ENCODE results near the gene GRIN1. TPM values are rescaled to one million over a fixed set of nuclear protein-coding genes. Genes with fewer than 3 reads are reported as not detected.
A peak's percentile ranks its signal among the peaks of the same experiment; 100 is the strongest.

Gene GRIN1
- total RNA-seq, 2 donors from 2014 or later = 0.46 to 0.47 TPM

DNA sequence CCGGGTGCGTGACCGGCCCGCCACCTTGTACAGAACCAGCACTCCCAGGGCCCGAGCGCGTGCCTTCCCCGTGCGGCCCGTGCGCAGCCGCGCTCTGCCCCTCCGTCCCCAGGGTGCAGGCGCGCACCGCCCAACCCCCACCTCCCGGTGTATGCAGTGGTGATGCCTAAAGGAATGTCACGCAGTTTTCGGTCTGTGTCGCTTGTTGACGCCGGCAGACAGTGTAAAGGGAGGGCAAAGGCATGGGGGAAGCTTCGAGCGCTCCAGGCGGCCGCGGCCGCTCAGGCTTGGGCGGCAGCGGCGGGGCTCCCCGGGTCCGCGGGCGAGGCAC lies 29.6 kb downstream of the GRIN1 start:
- intact Hi-C loops (cut with DNase I, micrococcal nuclease) = no loop called here
- peak; percentile 16 for ATAC-seq
- no peak for DNase-seq

GRCh38 chr9:137168904-137169856 lies 30.2 kb downstream of the GRIN1 start:
- ATAC-seq (peak; percentile 43), DNase-seq (peak in 1 of 2 donors; percentile 58)
- intact Hi-C loops (cut with DNase I, micrococcal nuclease) = no loop called here

DNA sequence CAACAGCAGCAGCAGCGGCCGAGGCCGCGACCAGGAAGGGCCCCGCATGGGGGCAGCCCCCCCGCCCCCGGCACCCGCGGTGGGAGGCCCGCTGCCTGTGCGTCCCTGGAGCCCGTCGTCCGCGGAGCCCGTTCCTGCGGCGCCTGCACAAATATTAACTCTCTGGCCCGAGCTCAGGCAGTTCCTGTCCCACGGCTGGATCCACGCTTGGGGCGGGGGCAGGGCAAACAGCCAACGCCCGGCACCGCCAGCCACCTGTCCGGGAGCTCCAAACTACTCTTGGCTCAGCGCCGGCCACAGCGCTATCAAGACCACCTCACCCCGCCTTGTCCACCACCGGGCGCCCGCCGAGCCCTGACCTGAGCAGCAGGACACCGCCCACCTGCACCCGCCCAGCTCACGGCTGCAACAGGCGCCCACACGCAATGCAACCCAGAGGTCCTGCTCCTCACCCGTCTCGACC lies 31.0 kb downstream of the GRIN1 start, which contains the start of gene LRRC26:
Gene LRRC26, minus strand, starts transcription at position 156 of the 463 bp plus-strand sequence. Its CDS starts 108 bp downstream, at position 48.
- ATAC-seq (peak; percentile 34), DNase-seq (peak; percentile 62 to 72)

GRCh38 chr9:137170486-137171148 lies 31.7 kb downstream of the GRIN1 start:
- no peak for DNase-seq
- intact Hi-C loops (cut with DNase I, micrococcal nuclease) = loop anchor here in 1 of 2 donors (10.0 kb wide), 1 partner anchor 54 kb away; the partner anchor contains the start of genes CYSRT1, RNF208 and RNF224
- ATAC-seq = no peak

More for the DNA sequence above, 31.0 kb downstream of the GRIN1 start, which contains the start of gene LRRC26:
- intact Hi-C loops (cut with DNase I, micrococcal nuclease) = loop anchor here in 1 of 2 donors (10.0 kb wide), 1 partner anchor 55 kb away; the partner anchor contains the start of genes CYSRT1, RNF208 and RNF224

DNA sequence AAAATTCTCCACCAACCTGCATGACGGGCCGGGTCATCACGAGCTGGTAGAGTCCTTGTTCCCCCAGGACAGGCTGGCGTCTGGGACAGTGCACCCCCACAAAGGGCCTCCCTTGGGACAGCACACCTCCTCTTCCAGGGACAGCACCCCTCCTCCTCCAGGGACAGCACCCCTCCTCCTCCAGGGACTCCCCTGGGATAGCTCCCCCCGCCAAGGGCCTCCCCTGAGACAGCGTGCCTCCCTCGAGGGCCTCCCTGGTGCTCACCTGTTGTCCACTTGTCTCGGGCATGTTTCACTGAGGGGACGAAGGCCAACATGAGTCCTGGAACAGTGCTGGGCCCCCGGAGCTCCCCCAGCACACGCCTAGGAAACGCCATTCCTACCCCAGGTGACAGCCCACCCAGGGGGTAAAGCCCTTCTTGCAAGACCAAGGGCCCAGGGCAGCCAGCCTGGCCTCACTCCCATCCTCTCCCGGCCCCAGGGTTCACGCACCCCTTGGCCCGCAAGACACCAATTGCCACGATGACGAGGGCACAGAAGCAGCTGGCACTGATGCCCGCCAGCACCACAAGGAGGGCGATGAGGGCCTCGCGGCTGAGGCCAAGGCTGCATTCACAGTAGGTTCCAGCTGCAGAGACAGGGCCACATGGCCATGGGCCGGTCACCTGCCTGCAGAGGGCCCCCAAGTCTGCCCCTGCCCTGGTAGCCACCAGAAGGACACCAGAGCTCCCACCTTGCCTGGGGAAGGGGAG lies 32.4 kb downstream of the GRIN1 start:
- intact Hi-C loops (cut with DNase I, micrococcal nuclease) = loop anchor here in 1 of 2 donors (10.0 kb wide), 1 partner anchor 53 kb away; the partner anchor contains the start of genes CYSRT1, RNF208 and RNF224
- ATAC-seq = no peak
- DNase-seq = no peak

DNA sequence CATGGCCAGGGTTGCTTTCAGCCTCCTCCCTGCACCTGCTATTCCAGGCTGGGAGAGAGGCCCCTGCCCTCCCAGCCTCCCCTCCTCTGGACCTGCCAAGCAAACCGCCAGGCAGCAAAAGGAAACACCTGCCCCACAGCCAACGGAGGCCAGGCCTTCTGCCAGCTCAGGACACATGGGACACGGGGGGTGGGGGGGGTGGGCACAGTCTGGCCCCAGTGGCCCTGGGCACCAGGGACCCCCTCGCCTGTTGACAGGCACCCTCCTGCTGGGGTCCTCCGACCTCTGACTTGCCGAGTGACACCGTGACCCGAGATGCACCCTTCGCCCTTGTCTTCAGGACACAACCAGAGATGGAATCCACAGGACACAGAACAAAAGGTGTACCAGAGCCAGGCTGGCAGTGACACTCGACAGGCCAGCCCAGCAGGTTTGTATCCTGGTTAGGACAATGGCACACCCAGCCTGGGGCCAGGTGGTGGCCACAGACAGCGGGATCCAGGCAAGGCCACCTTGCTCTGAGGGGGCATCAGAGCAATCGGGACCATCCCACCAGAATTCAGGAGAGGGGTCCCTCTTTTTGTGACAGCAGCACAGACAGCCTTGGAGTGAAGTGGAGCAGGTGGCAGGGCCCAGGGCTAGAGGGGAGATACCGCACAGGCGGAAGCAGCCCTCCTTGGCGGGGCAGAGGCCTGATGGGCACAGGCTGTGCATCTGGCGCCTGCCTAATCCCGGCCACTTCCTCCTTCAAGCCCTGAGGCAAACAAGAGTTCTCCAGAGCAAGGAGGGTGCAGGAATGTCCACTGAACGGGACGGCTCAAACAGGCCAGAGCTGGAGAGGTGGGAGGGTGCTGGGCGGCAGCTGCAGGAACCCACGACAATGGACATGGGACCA lies 34.2 kb downstream of the GRIN1 start:
- intact Hi-C loops (cut with DNase I, micrococcal nuclease) = loop anchor here in 1 of 2 donors (10.0 kb wide), 1 partner anchor 52 kb away; the partner anchor contains the start of genes CYSRT1, RNF208 and RNF224
- ATAC-seq = peak; percentile 19
- no peak for DNase-seq

DNA sequence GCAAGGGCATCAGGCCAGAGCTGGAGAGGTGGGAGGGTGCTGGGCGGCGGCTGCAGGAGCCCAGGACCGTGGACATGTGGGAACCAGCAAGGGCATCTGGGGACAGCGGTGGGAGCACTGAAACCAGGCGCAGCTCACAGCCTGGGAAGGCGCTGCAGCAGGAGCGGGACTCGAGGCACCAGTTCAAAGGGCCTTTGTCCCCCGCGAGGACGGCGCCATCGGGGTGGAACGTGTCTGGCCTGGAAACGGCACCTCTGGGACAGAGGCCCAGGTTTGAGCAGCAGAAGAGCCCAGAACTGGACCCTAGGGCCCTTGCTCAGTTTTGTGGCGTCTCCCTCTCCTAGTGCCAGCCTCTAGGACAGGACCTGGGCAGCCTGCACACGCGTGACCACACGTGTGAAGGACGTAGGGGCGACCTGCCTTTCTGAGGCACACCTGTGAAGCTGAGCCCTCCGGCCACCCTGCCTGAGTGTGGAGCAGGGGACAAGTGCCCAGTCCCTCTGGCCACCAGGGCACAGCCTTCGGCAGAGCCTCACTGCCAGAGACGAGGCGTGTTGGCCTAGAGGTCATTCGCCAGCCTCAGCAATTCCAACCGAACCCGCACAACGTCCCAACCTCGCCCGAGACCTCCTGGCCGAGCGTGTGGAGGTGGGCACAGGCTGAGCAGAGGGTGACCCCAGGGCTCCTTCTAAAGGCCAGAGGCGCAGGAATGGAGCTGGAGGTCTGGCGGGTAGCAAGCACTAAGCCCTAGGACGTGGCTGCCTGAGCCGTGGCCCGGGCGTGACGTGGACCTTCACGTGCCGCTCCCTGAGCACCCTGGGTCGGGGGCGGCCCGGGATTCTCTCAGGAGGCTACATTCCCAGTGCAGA lies 35.1 kb downstream of the GRIN1 start:
- no peak for DNase-seq
- ATAC-seq = no peak
- intact Hi-C loops (cut with DNase I, micrococcal nuclease) = loop anchor here in 1 of 2 donors (10.0 kb wide), 1 partner anchor 51 kb away; the partner anchor contains the start of genes CYSRT1, RNF208 and RNF224

DNA sequence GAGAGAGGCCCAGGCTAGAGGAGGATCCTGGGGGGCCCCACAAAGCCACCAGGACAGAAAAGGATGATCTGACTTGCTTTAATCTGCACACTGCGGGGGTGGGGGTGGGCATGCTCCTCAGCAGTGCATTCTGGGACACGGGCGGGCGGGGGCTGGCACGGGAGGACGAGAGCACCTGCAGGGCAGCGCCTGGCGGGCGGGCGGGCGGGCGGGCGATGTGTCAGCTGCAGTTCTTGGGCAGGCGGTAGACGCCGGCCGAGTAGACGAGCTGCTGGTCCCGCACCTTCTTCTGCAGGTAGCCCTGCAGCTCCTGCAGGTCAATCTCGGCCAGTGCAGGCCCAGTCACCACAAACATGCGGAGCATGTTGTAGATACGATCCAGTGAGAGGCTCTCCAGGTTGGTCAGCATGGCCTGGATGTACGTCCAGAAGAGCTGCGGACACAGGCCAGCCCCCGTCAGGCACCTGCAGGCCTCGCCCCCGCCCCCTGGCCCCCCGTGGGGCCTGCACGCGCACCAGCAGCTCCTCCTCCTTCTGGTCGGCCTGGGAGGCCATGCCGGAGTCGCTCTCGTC lies 35.9 kb downstream of the GRIN1 start:
- intact Hi-C loops (cut with DNase I, micrococcal nuclease) = loop anchor here in 1 of 2 donors (10.0 kb wide), 1 partner anchor 50 kb away; the partner anchor contains the start of genes CYSRT1, RNF208 and RNF224
- ATAC-seq (peak; percentile 15), DNase-seq (no peak)

DNA sequence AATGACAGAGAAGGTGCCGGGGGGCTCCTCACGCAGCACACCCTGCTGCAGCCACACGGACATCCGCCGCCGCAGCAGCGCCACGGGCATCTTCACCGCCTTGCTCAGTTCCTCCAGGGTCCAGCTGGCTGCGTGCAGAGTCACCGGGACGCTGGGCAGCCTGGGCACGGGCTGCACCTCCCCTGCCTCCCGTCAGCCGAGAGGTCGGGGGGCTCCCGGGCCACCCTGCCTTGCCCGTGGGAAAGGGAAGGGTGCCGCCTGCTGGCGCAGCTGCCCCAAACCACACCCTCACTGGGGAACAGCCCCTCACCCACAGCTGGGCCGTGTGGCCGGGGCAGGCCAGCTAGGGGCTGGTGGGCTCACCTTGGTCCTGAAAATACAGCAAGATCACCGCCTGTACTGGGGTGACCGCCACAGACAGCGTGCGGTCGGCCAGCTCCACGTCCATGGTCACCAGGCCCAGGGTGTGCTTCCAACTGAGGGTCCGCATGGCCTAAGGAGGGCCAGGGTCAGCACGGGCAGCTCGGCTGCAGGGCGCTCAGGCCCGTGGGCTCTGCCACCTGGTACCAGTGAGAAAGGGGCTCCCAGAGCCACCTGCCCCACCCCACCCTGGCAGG lies 36.5 kb downstream of the GRIN1 start:
- DNase-seq = no peak
- intact Hi-C loops (cut with DNase I, micrococcal nuclease) = loop anchor here in 1 of 2 donors (10.0 kb wide), 1 partner anchor 49 kb away; the partner anchor contains the start of genes CYSRT1, RNF208 and RNF224
- ATAC-seq = peak; percentile 35

DNA sequence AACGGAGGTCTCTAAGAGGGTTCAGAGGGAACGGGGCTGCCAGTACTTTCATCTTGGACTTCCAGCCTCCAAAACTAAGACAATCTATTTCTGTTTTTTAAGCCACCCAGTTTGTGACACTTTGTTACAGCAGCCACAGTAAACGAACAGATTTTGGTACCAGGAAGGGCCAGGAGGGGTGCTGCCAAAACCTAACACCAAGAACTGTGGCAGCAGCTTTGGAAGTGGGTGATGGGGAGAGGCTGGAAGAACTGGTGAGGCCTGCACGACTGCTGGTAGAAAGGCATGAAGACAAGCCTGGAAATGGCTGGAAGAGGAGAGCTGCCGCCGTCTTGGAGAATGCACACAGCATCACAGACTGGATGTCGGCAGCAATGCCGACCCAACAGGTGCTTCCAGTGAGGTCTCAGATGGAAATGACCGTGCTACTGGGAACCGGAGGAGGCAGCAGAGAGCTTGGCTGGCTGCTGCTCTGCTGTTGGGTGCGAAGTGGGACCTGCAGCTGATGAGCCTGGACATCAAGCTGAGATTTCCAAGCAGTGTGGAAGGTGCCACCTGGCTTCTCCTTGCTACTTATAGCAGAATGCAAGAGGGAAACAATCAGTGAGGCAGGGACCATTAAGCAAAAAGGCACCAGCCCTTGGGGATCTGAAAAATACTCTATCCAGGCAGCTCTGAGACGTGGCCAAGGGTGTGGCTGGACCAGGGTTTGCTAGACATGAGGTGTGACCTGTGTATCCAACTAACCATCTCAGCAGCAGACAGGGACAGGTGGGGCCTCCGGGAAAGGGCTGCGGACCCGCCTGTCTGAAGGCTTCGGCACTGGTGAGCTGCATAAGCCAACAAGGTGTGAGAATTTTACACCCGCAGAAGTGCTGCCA lies 37.6 kb downstream of the GRIN1 start:
- ATAC-seq = peak; percentile 71
- DNase-seq = peak in 1 of 2 donors; percentile 55

GRCh38 chr9:137178201-137178938 lies 39.4 kb downstream of the GRIN1 start:
- no peak for DNase-seq
- ATAC-seq = no peak
- intact Hi-C loops (cut with DNase I, micrococcal nuclease) = loop anchor here in 1 of 2 donors (10.0 kb wide), 1 partner anchor 46 kb away; the partner anchor contains the start of genes CYSRT1, RNF208 and RNF224

More for the DNA sequence above, 37.6 kb downstream of the GRIN1 start:
- intact Hi-C loops (cut with DNase I, micrococcal nuclease) = loop anchor here in 1 of 2 donors (10.0 kb wide), 1 partner anchor 48 kb away; the partner anchor contains the start of genes CYSRT1, RNF208 and RNF224

DNA sequence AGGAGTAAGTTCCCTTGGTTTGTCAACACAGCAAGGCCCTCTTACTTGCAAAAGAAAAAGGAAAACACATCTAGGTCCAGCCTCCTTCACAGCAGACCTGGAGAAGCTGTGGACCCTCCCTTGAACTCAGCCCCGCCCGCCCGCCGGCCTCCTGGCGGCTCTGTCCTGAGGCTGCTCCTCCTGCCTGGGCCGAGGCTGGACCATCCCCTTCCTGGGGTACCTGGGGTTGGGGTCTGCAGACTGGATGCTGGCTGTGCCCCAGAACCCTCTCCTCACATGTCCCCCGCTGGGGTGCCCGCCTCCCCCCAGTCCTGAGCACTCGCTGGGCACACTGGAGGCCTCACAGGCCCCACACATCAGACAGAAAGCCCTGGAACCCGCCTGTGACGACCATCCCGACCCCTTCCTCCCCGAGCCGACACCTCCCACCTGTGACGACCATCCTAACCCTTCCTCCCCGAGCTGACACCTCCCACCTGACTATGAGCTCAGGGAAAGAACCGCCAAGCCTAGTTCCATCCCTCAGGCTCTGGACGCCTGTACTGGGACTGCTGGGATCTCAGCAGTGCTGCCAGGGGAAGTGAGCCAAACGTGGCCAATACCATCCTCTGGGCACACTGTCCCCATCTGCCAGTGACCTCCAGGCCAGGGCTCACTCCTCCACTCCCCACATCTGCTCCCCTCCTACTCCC lies 40.1 kb downstream of the GRIN1 start:
- DNase-seq (no peak), ATAC-seq (no peak)

GRCh38 chr9:137179761-137180160 lies 40.8 kb downstream of the GRIN1 start:
- no peak for DNase-seq
- ATAC-seq = no peak
- intact Hi-C loops (cut with DNase I, micrococcal nuclease) = loop anchor here in 1 of 2 donors (10.0 kb wide), 1 partner anchor 45 kb away; the partner anchor contains the start of genes CYSRT1, RNF208 and RNF224

More for the DNA sequence above, 40.1 kb downstream of the GRIN1 start:
- intact Hi-C loops (cut with DNase I, micrococcal nuclease) = loop anchor here in 1 of 2 donors (10.0 kb wide), 1 partner anchor 46 kb away; the partner anchor contains the start of genes CYSRT1, RNF208 and RNF224
